Measurements from ENCODE around the gene CTRL. TPM values are rescaled to one million over a fixed set of nuclear protein-coding genes. Genes with fewer than 3 reads are reported as not detected.

The CTRL gene
- polyA plus RNA-seq, 1 donor (not counting 4 experiments of a cell fraction or from before 2014, with no cell fraction given), result 0.10 TPM

GRCh38 chr16:67959536-67960329 lies 28.1 kb upstream of the CTRL start:
- H3K27me3 ChIP-seq (ENCODE audit: control insufficient read depth, extremely low read depth, insufficient read depth, low read length), result no peaks in the 10 kb centered on the region
- peak overlapping the region; percentile 3 for H3K4me2 ChIP-seq (ENCODE audit: control insufficient read depth, extremely low read depth, insufficient read depth, low read depth, low read length)
- TF ChIP-seq CTCF (optimal IDR thresholded peaks at IDR 0.05 in 1 of 3, IDR thresholded peaks at IDR 0.05 in 1 of 3, conservative IDR thresholded peaks at IDR 0.05 in 1 of 3; ENCODE audit: extremely low read depth in 1 of 3, insufficient read depth in 2 of 3, low read length in 3 of 3) (no peak), EZH2 (IDR thresholded peaks at IDR 0.05; ENCODE audit: low read length) (no peak)
- no peak for DNase-seq (ENCODE audit: low read depth, low spot score)
- dilution Hi-C loops (cut with MboI; ENCODE audit: extremely low pct_ligation_motif_present, low sequenced_read_pairs), result no loop called here
- no peak overlapping the region for H2AFZ ChIP-seq (ENCODE audit: control insufficient read depth, low read length)
- H3K9ac ChIP-seq (ENCODE audit: control insufficient read depth, extremely low read depth, insufficient read depth, low read length), result no peak overlapping the region
- H3K36me3 ChIP-seq (ENCODE audit: control insufficient read depth in 2 of 2, extremely low read depth in 1 of 2, insufficient read depth in 2 of 2, low read length in 2 of 2), result peaks cover 40 to 58% of the 10 kb centered on the region in 2 experiments
- peaks cover 11% of the 10 kb centered on the region for H4K20me1 ChIP-seq (ENCODE audit: control insufficient read depth, extremely low read depth, insufficient read depth, low read length)
- H3K27ac ChIP-seq (ENCODE audit: control insufficient read depth, insufficient read depth, low read length), result no peak overlapping the region
- H3K4me1 ChIP-seq (ENCODE audit: control insufficient read depth, extremely low read depth, insufficient read depth, low read length), result peaks cover 54% of the 10 kb centered on the region
- H3K9me3 ChIP-seq (ENCODE audit: control insufficient read depth, low read depth, low read length), result no peaks in the 10 kb centered on the region
- H3K4me3 ChIP-seq (ENCODE audit: control insufficient read depth in 2 of 3, extremely low read depth in 1 of 3, insufficient read depth in 2 of 3, low read depth in 1 of 3, low read length in 3 of 3), result no peak overlapping the region
- H3K79me2 ChIP-seq (ENCODE audit: control insufficient read depth, insufficient read depth, low read length), result peaks cover 29% of the 10 kb centered on the region
- FAIRE-seq, result no peak
- peaks cover 9% of the 10 kb centered on the region for H3K9me1 ChIP-seq (ENCODE audit: control insufficient read depth, extremely low read depth, insufficient read depth, low read length)

- H3K79me2 ChIP-seq (ENCODE audit: control insufficient read depth, insufficient read depth, low read length), result peaks cover 24% of the 10 kb centered on the region
- DNase-seq (ENCODE audit: low read depth, low spot score), result no peak
- no peak overlapping the region for H3K9ac ChIP-seq (ENCODE audit: control insufficient read depth, extremely low read depth, insufficient read depth, low read length)
- peaks cover 11% of the 10 kb centered on the region for H4K20me1 ChIP-seq (ENCODE audit: control insufficient read depth, extremely low read depth, insufficient read depth, low read length)
- no peaks in the 10 kb centered on the region for H3K9me3 ChIP-seq (ENCODE audit: control insufficient read depth, low read depth, low read length)
- H3K36me3 ChIP-seq (ENCODE audit: control insufficient read depth in 2 of 2, extremely low read depth in 1 of 2, insufficient read depth in 2 of 2, low read length in 2 of 2), result peaks cover 49 to 59% of the 10 kb centered on the region in 2 experiments
- peaks cover 9% of the 10 kb centered on the region for H3K9me1 ChIP-seq (ENCODE audit: control insufficient read depth, extremely low read depth, insufficient read depth, low read length)
- dilution Hi-C loops (cut with MboI; ENCODE audit: extremely low pct_ligation_motif_present, low sequenced_read_pairs), result no loop called here
- peaks cover 33% of the 10 kb centered on the region for H3K4me1 ChIP-seq (ENCODE audit: control insufficient read depth, extremely low read depth, insufficient read depth, low read length)
- H3K27me3 ChIP-seq (ENCODE audit: control insufficient read depth, extremely low read depth, insufficient read depth, low read length), result no peaks in the 10 kb centered on the region
- no peak overlapping the region for H3K4me2 ChIP-seq (ENCODE audit: control insufficient read depth, extremely low read depth, insufficient read depth, low read depth, low read length)
- H3K27ac ChIP-seq (ENCODE audit: control insufficient read depth, insufficient read depth, low read length), result no peak overlapping the region
- no peak for TF ChIP-seq EZH2 (IDR thresholded peaks at IDR 0.05; ENCODE audit: low read length)
- TF ChIP-seq CTCF (optimal IDR thresholded peaks at IDR 0.05 in 1 of 3, IDR thresholded peaks at IDR 0.05 in 1 of 3, conservative IDR thresholded peaks at IDR 0.05 in 1 of 3; ENCODE audit: extremely low read depth in 1 of 3, insufficient read depth in 2 of 3, low read length in 3 of 3), result no peak
- FAIRE-seq, result no peak
- no peak overlapping the region for H2AFZ ChIP-seq (ENCODE audit: control insufficient read depth, low read length)
- no peak overlapping the region for H3K4me3 ChIP-seq (ENCODE audit: control insufficient read depth in 2 of 3, extremely low read depth in 1 of 3, insufficient read depth in 2 of 3, low read depth in 1 of 3, low read length in 3 of 3)
These were observed 26.0 kb upstream of the CTRL start for GRCh38 chr16:67957622-67958021.
